ENCODE measurements around the gene BTC. TPM values are rescaled to one million over a fixed set of nuclear protein-coding genes. Genes with fewer than 3 reads are reported as not detected.

BTC gene
- total RNA-seq, 2 donors from 2014 or later, result 0.09 to 0.24 TPM

DNA sequence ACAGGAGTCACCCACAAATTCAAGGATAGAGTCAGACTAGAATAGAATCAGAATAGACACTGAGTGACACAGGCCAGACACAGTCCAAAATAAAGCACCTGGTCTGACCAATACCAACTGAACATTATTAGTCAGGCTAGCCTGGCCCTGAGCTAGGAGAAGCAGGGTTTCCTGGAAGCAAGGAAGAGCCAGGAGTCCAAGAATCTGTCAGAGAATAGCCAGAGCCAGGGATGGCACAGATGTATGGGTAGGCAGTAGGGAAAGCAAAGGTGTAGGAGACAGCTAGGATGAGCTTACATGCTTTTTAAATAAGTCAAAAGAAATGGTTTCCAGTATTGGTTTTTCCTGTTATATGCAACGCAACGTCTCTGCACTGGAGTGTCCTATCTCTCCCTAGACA is 3.7 kb downstream of the BTC start:
- Mint-ChIP-seq H3K4me1 (peaks cover 16% of the 10 kb centered on the region), H3K27me3 (ENCODE audit: insufficient read depth) (peaks cover 33% of the 10 kb centered on the region), H3K36me3 (ENCODE audit: low read depth) (no peaks in the 10 kb centered on the region), H3K27ac (no peak overlapping the region), H3K4me3 (no peak overlapping the region), H3K9me3 (no peaks in the 10 kb centered on the region)
- no peak for TF ChIP-seq CTCF (conservative IDR thresholded peaks at IDR 0.05)
- Histone ChIP-seq H3K9me3 (ENCODE audit: control insufficient read depth, low read length) (no peaks in the 10 kb centered on the region), H3K27ac (ENCODE audit: low read depth, low read length) (no peak overlapping the region), H3K27me3 (ENCODE audit: control insufficient read depth, insufficient read depth, low read length, poor library complexity, severe bottlenecking) (peaks cover 42% of the 10 kb centered on the region), H3K4me1 (ENCODE audit: control insufficient read depth, insufficient read depth, low read length) (no peaks in the 10 kb centered on the region), H3K4me3 (ENCODE audit: low read length) (no peak overlapping the region), H3K9ac (ENCODE audit: extremely low read depth, low read length, poor library complexity, severe bottlenecking) (no peak overlapping the region), H3K36me3 (ENCODE audit: control insufficient read depth, insufficient read depth, low read length) (no peaks in the 10 kb centered on the region)
- 94 to 100% methylated on average over 2 of the region's 2 CpGs for WGBS, 2 experiments (ENCODE audit: insufficient coverage in 1 of 2, insufficient read length in 1 of 2)
- DNase-seq, result no peak

DNA sequence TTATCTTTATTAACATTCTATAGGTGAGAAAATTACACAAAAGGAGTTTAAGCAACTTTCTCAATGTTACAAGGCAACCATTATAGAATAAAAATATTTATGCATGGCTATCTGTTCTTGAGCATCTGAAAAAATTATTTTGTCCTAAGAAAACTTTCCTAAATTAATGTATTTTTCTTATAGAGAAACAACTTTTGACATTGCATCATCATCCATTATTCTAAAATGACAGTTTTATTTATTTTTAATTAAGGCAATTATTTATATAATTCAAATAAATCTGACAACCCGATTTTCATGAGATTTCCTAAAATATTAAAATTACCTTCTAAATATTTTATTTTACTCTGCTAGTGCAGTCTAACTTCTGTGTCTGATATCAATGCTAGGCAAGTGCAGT is 4.8 kb downstream of the BTC start:
- no peak overlapping the region for H3K4me3 Mint-ChIP-seq
- no peaks in the 10 kb centered on the region for H3K36me3 ChIP-seq (ENCODE audit: control insufficient read depth, insufficient read depth, low read length)
- peaks cover 31% of the 10 kb centered on the region for H3K27me3 ChIP-seq (ENCODE audit: control insufficient read depth, insufficient read depth, low read length, poor library complexity, severe bottlenecking)
- peaks cover 18% of the 10 kb centered on the region for H3K4me1 Mint-ChIP-seq
- TF ChIP-seq CTCF (conservative IDR thresholded peaks at IDR 0.05), result no peak
- H3K4me1 ChIP-seq (ENCODE audit: control insufficient read depth, insufficient read depth, low read length), result no peaks in the 10 kb centered on the region
- H3K27ac Mint-ChIP-seq, result no peak overlapping the region
- H3K27me3 Mint-ChIP-seq (ENCODE audit: insufficient read depth), result peaks cover 25% of the 10 kb centered on the region
- H3K9me3 Mint-ChIP-seq, result no peaks in the 10 kb centered on the region
- H3K36me3 Mint-ChIP-seq (ENCODE audit: low read depth), result no peaks in the 10 kb centered on the region
- no peak overlapping the region for H3K27ac ChIP-seq (ENCODE audit: low read depth, low read length)
- no peaks in the 10 kb centered on the region for H3K9me3 ChIP-seq (ENCODE audit: control insufficient read depth, low read length)
- no CpG with 5 or more reads among the region's 1 CpG for WGBS, 2 experiments (ENCODE audit: insufficient coverage in 1 of 2, insufficient read length in 1 of 2)
- no peak overlapping the region for H3K4me3 ChIP-seq (ENCODE audit: low read length)
- no peak for DNase-seq
- H3K9ac ChIP-seq (ENCODE audit: extremely low read depth, low read length, poor library complexity, severe bottlenecking), result no peak overlapping the region

DNA sequence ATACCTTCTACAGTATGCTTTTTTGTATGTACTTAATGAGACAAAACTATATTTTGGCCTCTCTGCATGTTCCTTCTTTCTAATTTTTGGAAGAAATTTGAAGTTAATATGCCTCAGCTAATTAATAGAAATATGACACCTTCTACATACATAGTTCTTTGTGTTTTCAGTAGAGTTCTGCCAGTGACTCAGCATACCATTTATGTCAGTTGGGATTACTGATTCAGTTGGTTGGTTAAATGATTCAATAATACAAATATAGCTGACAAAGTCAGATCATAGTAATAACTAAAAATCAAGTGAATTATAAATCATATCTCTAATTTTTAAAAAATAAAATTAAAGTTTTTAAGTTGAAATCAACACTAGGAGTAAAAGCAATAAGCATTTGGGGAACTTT is 16.8 kb downstream of the BTC start:
- H3K4me1 ChIP-seq (ENCODE audit: control insufficient read depth, insufficient read depth, low read length), result no peaks in the 10 kb centered on the region
- no peak overlapping the region for H3K4me3 Mint-ChIP-seq
- H3K4me1 Mint-ChIP-seq, result no peaks in the 10 kb centered on the region

More for the DNA sequence above, 16.8 kb downstream of the BTC start:
- no peak for DNase-seq
- Histone ChIP-seq H3K9me3 (ENCODE audit: control insufficient read depth, low read length) (no peaks in the 10 kb centered on the region), H3K27me3 (ENCODE audit: control insufficient read depth, insufficient read depth, low read length, poor library complexity, severe bottlenecking) (no peaks in the 10 kb centered on the region), H3K4me3 (ENCODE audit: low read length) (no peak overlapping the region), H3K9ac (ENCODE audit: extremely low read depth, low read length, poor library complexity, severe bottlenecking) (no peak overlapping the region), H3K36me3 (ENCODE audit: control insufficient read depth, insufficient read depth, low read length) (no peaks in the 10 kb centered on the region), H3K27ac (ENCODE audit: low read depth, low read length) (no peak overlapping the region)
- no peak overlapping the region for H3K27ac Mint-ChIP-seq
- no peaks in the 10 kb centered on the region for H3K9me3 Mint-ChIP-seq
- H3K27me3 Mint-ChIP-seq (ENCODE audit: insufficient read depth), result no peaks in the 10 kb centered on the region
- H3K36me3 Mint-ChIP-seq (ENCODE audit: low read depth), result no peaks in the 10 kb centered on the region
- TF ChIP-seq CTCF (conservative IDR thresholded peaks at IDR 0.05), result no peak
